CMK (cell line): ENCODE measurements around the gene BEST3.
"Not testable (repeated sequence)": the region's sequence is repeated elsewhere in the genome, so short reads cannot be mapped to it uniquely, and the experiment has no call there.

Source experiments
- DNase-seq: peaks from one replicate; pipeline ENCODE4 v3.0.0-alpha.2; 2010; ENCODE audit warnings: low read depth

Gene BEST3

DNA sequence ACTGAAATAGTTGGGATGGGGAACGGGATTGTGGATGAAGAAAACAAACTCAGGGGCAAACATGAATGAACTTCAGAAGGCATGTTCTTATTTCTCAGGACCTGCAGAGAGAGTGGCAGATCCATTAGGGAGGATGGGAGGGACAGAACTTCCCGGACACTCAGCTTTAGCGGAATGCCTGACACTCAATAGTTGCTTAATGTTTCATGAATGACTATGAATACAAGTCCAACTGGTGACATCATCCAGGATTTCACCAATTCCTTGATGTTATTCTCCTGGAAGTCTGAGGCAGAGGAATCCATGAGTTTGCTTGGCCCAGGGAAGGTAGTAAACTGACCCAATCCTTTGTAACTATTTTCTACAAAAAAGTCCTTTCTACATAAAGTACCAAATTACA is 50.6 kb downstream of the BEST3 start:
- DNase-seq, result no peak

- DNase-seq, result no peak
Observed at GRCh38 chr12:69647178-69647577, 51.9 kb downstream of the BEST3 start.

DNA sequence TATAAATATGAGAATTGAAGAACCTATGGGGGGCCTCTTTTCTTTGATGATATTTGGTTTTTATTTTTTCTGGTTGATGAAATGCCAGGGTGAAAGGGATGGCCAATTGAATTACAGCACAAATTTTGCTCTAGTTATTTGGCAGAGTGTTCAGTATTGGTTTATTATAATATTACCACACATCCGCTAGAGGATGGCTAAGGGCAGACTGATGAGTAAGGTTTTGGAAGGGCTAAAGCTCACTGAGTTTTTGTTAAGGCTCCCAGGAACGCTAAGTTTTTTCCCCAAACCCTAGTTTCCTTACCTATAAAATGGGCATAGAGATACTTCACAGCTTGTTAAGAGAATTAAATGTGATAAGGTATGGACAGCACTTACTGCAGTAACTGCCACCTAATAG is 54.1 kb downstream of the BEST3 start:
- no peak for DNase-seq

DNA sequence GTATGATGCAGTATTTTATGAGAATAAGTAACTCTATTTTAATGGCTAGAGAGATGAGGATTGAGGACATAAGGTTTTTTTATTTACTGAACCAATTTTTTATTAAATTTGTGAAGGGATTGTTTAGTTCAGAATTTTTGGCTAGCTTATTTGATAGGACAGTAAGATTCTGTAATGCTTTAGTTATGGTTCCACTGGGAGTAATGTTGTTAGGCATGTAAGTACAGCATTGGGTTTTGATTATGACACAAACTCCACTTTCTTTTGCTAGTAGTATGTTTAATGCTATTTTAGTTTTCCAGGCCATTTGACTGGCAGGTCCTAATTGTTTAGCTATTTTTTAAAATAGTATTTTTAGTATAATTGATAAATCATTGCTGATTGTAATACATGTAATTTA is 54.6 kb downstream of the BEST3 start:
- DNase-seq, result no peak

- no peak for DNase-seq
Observed at GRCh38 chr12:69642531-69642930, 56.6 kb downstream of the BEST3 start.

GRCh38 chr12:69641546-69641945 is 57.6 kb downstream of the BEST3 start:
- DNase-seq, result no peak

- DNase-seq, result no peak
Observed at GRCh38 chr12:69639400-69640016, 59.6 kb downstream of the BEST3 start.

GRCh38 chr12:69633061-69633460 is 66.0 kb downstream of the BEST3 start:
- no peak for DNase-seq

- DNase-seq, result no peak
Observed at GRCh38 chr12:69630191-69630590, 68.9 kb downstream of the BEST3 start.

DNA sequence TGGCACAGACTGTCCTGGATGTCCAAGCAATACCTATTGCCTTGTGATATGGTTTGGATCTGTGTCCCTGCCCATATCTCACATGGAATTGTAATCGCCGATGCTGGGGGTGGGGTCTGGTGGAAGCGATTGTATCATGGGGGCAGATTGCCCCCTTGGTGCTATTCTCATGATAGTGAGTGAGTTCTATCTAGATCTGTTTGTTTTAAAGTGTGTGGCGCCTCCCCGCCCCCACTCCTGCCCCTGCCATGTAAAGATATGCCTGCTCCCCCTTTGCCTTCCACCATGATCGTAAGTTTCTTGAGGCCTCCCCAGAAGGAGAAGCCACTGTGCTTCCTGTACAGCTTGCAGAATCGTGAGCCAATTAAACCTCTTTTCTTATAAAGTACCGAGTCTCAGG is 71.6 kb downstream of the BEST3 start:
- no peak for DNase-seq

DNA sequence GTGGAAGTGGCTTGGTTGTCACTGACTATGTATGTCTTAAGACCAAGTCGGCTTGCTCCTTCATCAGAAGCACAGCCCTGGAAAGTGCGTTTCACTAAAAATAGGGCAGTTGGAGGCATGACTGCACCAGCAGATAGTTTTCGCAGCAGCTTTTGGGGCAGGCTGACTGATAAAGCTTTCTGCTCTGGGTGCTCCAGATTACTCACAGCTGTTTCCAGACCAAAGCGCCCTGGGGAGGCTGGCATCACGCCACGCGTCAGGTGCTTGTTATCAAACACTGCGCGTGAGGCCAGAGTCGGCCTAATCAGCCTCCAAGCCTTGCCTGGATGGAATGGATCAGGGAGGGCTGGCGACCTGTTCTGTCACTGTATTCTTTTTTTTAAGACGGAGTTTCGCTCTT is 75.1 kb downstream of the BEST3 start:
- DNase-seq, result no peak

DNA sequence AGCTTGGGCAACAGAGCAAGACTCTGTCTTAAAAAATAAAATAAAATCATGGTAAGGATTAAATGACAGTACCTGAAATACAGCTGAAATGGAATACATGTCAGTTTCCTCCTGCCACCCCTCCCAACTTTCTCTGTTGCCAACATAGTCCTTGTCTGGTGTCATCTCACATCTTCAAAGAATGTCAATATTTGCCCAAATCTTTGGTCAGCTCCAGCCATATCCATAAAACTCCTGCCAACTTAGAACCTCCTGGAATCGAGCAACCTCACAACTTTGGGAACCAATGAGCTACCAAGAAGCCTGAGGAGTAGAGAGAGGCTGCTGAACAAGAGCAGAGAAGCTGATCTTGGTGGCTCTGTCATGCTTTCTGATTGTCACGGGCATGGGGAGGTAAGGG is 77.6 kb downstream of the BEST3 start:
- no peak for DNase-seq

GRCh38 chr12:69620921-69621320 is 78.2 kb downstream of the BEST3 start:
- DNase-seq, result no peak

DNA sequence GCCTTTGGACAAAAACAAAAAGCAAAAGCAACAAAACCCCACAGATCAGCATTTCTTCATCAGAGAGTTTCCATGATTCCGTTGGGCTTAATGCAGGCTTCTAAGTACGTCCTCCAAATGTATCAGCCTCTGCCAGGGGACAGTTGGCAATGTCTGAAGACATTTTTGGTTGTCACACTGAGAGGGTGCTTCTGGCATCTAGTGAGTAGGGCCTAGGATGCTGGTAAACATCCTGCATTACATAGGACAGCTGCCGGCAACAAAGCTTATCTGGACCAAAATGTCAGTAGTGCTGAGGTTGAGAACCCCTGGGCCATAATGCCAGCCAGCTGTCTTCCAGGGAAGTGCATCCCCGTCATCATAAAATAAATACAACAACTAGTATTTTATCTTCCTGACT is 79.0 kb downstream of the BEST3 start:
- no peak for DNase-seq

GRCh38 chr12:69619050-69619449 is 80.1 kb downstream of the BEST3 start:
- DNase-seq, result no peak

DNA sequence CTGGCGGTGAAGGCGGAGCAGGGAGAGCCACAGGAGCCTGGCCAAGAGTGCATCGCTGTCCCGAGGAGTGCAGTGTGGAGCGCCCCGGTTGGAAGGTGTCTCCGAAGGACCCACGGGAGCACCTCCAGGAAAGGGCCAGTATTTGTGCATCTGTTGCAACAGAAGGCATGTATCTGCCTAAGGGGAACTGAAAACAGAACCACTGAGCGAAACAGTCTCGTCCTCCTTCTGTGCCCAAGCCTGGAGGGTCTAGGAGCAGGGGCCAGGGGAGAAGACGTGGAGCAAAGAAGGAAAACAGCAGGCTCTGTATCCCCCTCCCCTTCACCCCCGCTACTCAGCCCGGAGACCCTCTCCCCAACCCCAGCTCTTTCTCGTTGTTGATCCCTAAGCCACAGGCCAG is 83.1 kb downstream of the BEST3 start:
- no peak for DNase-seq

DNA sequence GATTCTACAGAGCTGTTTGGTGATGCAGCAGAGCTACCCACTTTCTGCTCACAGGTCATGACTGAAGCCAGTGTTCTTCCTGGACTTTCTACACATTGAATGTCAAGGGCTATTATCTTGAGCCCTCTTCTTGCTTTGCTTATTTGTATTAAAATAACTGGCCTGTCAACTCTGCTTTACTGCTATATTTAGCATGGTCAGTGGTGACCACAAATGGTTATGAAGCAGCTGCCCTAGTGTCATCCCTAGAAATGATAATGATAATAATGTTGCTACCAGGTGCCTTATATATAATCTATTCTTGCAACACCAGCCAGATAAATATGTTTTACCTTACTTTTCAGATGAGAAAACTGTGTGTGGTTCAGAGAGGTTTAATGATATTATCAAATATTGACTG is 85.8 kb downstream of the BEST3 start:
- DNase-seq, result no peak

GRCh38 chr12:69610729-69611128 is 88.4 kb downstream of the BEST3 start, which contains the start of gene LRRC10:
Gene LRRC10, minus strand, starts transcription at chr12:69610907. Its CDS starts 69 bp downstream, at chr12:69610838.
- no peak for DNase-seq

GRCh38 chr12:69610126-69610525 is 89.0 kb downstream of the BEST3 start:
- DNase-seq, result no peak

- no peak for DNase-seq
Observed at GRCh38 chr12:69608114-69608513, 91.0 kb downstream of the BEST3 start.

DNA sequence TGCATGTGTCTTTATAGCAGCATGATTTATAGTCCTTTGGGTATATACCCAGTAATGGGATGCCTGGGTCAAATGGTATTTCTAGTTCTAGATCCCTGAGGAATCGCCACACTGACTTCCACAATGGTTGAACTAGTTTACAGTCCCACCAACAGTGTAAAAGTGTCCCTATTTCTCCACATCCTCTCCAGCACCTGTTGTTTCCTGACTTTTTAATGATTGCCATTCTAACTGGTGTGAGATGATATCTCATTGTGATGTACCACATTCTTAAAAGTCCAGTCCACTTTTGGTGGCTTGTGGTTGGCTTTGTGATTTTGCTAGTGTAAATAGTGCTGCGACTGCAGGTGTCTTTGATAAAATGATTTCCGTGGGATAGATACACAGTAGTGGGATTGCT is 94.8 kb downstream of the BEST3 start:
- not testable (repeated sequence) for DNase-seq
